Measurements from ENCODE around the gene CDCA3.
A peak's percentile ranks its signal among the peaks of the same experiment; 100 is the strongest.

- no peak; the same call in 1 of the 2 replicates for TF ChIP-seq MXD4 (CRISPR knock-in tag; IDR thresholded peaks at IDR 0.05)
- TF ChIP-seq ZNF331 (CRISPR knock-in tag; IDR thresholded peaks at IDR 0.05), result peak; percentile 47; the same call in 1 of the 2 replicates
- peak; percentile 78; the same call in 1 of the 2 replicates for TF ChIP-seq PRDM10 (CRISPR knock-in tag; IDR thresholded peaks at IDR 0.05; ENCODE audit: low read depth)
- no peak; the same call in 1 of the 2 replicates for TF ChIP-seq HNF4A (CRISPR knock-in tag; IDR thresholded peaks at IDR 0.05)
- TF ChIP-seq U2AF2 (IDR thresholded peaks at IDR 0.05; ENCODE audit: low read depth, low read length), result no peak
- no peak for TF ChIP-seq ZNF343 (CRISPR knock-in tag; IDR thresholded peaks at IDR 0.05)
- TF ChIP-seq, protein P1, sequence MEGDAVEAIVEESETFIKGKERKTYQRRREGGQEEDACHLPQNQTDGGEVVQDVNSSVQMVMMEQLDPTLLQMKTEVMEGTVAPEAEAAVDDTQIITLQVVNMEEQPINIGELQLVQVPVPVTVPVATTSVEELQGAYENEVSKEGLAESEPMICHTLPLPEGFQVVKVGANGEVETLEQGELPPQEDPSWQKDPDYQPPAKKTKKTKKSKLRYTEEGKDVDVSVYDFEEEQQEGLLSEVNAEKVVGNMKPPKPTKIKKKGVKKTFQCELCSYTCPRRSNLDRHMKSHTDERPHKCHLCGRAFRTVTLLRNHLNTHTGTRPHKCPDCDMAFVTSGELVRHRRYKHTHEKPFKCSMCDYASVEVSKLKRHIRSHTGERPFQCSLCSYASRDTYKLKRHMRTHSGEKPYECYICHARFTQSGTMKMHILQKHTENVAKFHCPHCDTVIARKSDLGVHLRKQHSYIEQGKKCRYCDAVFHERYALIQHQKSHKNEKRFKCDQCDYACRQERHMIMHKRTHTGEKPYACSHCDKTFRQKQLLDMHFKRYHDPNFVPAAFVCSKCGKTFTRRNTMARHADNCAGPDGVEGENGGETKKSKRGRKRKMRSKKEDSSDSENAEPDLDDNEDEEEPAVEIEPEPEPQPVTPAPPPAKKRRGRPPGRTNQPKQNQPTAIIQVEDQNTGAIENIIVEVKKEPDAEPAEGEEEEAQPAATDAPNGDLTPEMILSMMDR (CRISPR knock-in tag; IDR thresholded peaks at IDR 0.05), result no peak
- TF ChIP-seq ZNF431 (CRISPR knock-in tag; IDR thresholded peaks at IDR 0.05; ENCODE audit: borderline replicate concordance, low read depth), result peak; percentile 38; the same call in 1 of the 2 replicates
- TF ChIP-seq MAFK (conservative IDR thresholded peaks at IDR 0.05 in 1 of 2, IDR thresholded peaks at IDR 0.05 in 1 of 2; ENCODE audit: low read length in 2 of 2), result no peak
Measured at GRCh38 chr12:6873094-6874014, 22.3 kb upstream of the CDCA3 start, which contains the start of gene SPSB2.

Data from HepG2 (cell line).